Vagina (tissue), 2 donors: ENCODE results near the gene NFKBIA. TPM values are rescaled to one million over a fixed set of nuclear protein-coding genes. Genes with fewer than 3 reads are reported as not detected.
"Not testable (repeated sequence)": the region's sequence is repeated elsewhere in the genome, so short reads cannot be mapped to it uniquely, and the experiment has no call there.

Experiments used
- DNase-seq, 2 donors: peaks; one replicate each; pipeline ENCODE4 v3.0.0-alpha.2; 2017; ENCODE audit errors: extremely low spot score in 2 of 2
- H3K27ac ChIP-seq: fragments of 200-600 bp; sonication (generic); one replicate; pipeline ENCODE4 v1.5.1; 2019
- H3K27me3 ChIP-seq: fragments of 200-600 bp; sonication (generic); one replicate; pipeline ENCODE4 v1.5.1; 2019
- H3K36me3 ChIP-seq, 2 donors: fragments of 200-600 bp; sonication (generic); one replicate each; pipeline ENCODE4 v1.5.1; 2017 to 2019
- H3K4me1 ChIP-seq: fragments of 200-600 bp; sonication (generic); one replicate; pipeline ENCODE4 v1.5.1; 2019
- H3K4me3 ChIP-seq, 2 donors: fragments of 200-600 bp; sonication (generic); 1 replicate in 1 of 2; 2 replicates in 1 of 2; pipeline ENCODE4 v1.5.1; 2016 to 2019
- H3K9me3 ChIP-seq: fragments of 200-600 bp; sonication (generic); one replicate; pipeline ENCODE4 v1.5.1; 2019
- CTCF ChIP-seq, 3 experiments: fragments of 450-650 bp in 2 of 3; fragments of 200-600 bp in 1 of 3; sonication (generic) in 1 of 3; IDR thresholded peaks; one replicate each; pipeline ENCODE4 v1.5.1; 2017 to 2019; ENCODE audit warnings: antibody characterized with exemption in 3 of 3, mild to moderate bottlenecking in 2 of 3, moderate library complexity in 2 of 3
- POLR2A ChIP-seq, 2 donors: fragments of 450-650 bp; IDR thresholded peaks; one replicate each; pipeline ENCODE4 v1.6.1; 2017; ENCODE audit warnings: antibody characterized with exemption in 2 of 2, mild to moderate bottlenecking in 2 of 2, moderate library complexity in 2 of 2
- POLR2AphosphoS5 ChIP-seq, 2 donors: sonication (generic); formaldehyde crosslinking; IDR thresholded peaks; one replicate each; pipeline ENCODE4 v1.9.0; 2017; ENCODE audit warnings: antibody characterized with exemption in 2 of 2, mild to moderate bottlenecking in 2 of 2, low read depth in 1 of 2; ENCODE audit not compliant: insufficient read depth in 1 of 2
- intact Hi-C: fragments of 100-400 bp; cut with DNase I; formaldehyde crosslinking; loops from one replicate; pipeline ENCODE4 v1.15.1; 2023
- total RNA-seq: library from RNA; depleted of rRNA; stranded (reverse); fragments of >200 nt; gene quantifications from one replicate; pipeline ENCODE4 v1.2.3, GENCODE V29; 2016

The NFKBIA gene
- total RNA-seq, 1 donor from 2014 or later: 1,179 TPM

GRCh38 chr14:35374263-35374712 lies 30.3 kb downstream of the NFKBIA start:
- TF ChIP-seq POLR2AphosphoS5 (IDR thresholded peaks at IDR 0.05; ENCODE audit: insufficient read depth in 1 of 2, low read depth in 1 of 2) (peak; percentile 59 to 94), CTCF (IDR thresholded peaks at IDR 0.05) (no peak), POLR2A (IDR thresholded peaks at IDR 0.05) (no peak)
- H3K27ac ChIP-seq: peak overlapping the region; percentile 69
- no peaks in the 10 kb centered on the region for H3K27me3 ChIP-seq
- peaks cover 15% of the 10 kb centered on the region for H3K4me1 ChIP-seq
- H3K36me3 ChIP-seq: no peaks in the 10 kb centered on the region
- peak in 1 of 2 donors; percentile 98 for DNase-seq
- H3K9me3 ChIP-seq: no peaks in the 10 kb centered on the region
- intact Hi-C loops: no loop called here
- no peak overlapping the region for H3K4me3 ChIP-seq

GRCh38 chr14:35373208-35373607 lies 31.3 kb downstream of the NFKBIA start:
- Histone ChIP-seq H3K4me1 (peaks cover 26% of the 10 kb centered on the region), H3K27ac (peak overlapping the region; percentile 69)
- H3K9me3 ChIP-seq, DNase-seq, H3K36me3 ChIP-seq, intact Hi-C loops, H3K27me3 ChIP-seq, H3K4me3 ChIP-seq: not testable (repeated sequence)

DNA sequence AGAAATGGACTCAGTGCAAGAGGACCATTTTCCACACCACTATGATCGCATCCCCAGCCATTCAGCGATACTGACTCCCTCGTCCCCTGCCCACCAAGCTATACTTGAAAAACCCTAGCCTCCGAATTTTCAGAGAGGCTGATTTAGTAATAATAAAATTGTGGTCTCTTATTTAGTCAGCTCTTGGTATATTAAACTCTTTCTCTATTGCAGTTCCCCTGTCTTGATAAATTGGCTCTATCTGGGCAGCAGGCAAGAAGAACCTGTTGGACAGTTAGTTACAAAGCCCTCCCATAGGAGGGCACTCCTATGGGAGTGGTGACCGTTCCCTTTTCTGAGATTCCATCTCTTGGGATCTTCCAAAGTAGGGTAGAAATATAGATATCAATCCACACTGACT lies 33.6 kb downstream of the NFKBIA start:
- H3K4me1 ChIP-seq: peaks cover 41% of the 10 kb centered on the region

DNA sequence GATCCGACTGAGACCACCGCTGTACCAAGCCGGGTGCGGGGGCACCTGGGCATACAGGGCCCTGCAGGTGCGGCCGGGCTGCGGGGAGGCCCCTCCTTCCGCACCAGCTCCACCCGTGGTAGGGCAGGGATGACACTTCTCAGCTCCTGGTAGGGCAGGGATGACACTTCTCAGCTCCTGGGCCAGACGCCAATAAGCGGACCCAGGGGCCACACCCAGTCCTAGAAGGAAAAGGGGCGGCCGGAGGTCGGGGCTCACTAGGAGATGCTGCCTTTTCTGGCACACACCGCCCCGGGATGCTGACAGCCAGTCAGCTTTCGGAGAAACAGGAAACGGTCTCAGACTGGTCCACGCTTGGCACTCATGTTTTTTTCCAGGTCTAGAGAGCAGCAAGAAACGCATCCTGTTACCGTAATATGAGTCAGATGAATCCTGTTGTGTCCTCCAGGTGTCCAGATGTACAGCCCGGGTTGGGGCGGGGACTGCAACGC lies 34.8 kb downstream of the NFKBIA start:
- no peaks in the 10 kb centered on the region for H3K9me3 ChIP-seq
- TF ChIP-seq POLR2AphosphoS5 (IDR thresholded peaks at IDR 0.05; ENCODE audit: insufficient read depth in 1 of 2, low read depth in 1 of 2) (peak in 1 of 2 donors; percentile 38), POLR2A (IDR thresholded peaks at IDR 0.05) (no peak), CTCF (IDR thresholded peaks at IDR 0.05) (no peak)
- no peaks in the 10 kb centered on the region for H3K36me3 ChIP-seq
- intact Hi-C loops: loop anchor here (5.0 kb wide), 1 partner anchor 33 kb away; the partner anchor contains the start of gene NFKBIA
- H3K4me1 ChIP-seq: peaks cover 48% of the 10 kb centered on the region
- DNase-seq: no peak
- no peak overlapping the region for H3K4me3 ChIP-seq
- H3K27ac ChIP-seq: no peak overlapping the region
- H3K27me3 ChIP-seq: no peaks in the 10 kb centered on the region

More for the DNA sequence above, 33.6 kb downstream of the NFKBIA start:
- H3K36me3 ChIP-seq: no peaks in the 10 kb centered on the region
- intact Hi-C loops: no loop called here
- H3K27me3 ChIP-seq: no peaks in the 10 kb centered on the region
- TF ChIP-seq POLR2A (IDR thresholded peaks at IDR 0.05) (no peak), CTCF (IDR thresholded peaks at IDR 0.05) (no peak), POLR2AphosphoS5 (IDR thresholded peaks at IDR 0.05; ENCODE audit: insufficient read depth in 1 of 2, low read depth in 1 of 2) (no peak)
- no peak overlapping the region for H3K4me3 ChIP-seq
- H3K27ac ChIP-seq: no peak overlapping the region
- DNase-seq: no peak
- no peaks in the 10 kb centered on the region for H3K9me3 ChIP-seq

DNA sequence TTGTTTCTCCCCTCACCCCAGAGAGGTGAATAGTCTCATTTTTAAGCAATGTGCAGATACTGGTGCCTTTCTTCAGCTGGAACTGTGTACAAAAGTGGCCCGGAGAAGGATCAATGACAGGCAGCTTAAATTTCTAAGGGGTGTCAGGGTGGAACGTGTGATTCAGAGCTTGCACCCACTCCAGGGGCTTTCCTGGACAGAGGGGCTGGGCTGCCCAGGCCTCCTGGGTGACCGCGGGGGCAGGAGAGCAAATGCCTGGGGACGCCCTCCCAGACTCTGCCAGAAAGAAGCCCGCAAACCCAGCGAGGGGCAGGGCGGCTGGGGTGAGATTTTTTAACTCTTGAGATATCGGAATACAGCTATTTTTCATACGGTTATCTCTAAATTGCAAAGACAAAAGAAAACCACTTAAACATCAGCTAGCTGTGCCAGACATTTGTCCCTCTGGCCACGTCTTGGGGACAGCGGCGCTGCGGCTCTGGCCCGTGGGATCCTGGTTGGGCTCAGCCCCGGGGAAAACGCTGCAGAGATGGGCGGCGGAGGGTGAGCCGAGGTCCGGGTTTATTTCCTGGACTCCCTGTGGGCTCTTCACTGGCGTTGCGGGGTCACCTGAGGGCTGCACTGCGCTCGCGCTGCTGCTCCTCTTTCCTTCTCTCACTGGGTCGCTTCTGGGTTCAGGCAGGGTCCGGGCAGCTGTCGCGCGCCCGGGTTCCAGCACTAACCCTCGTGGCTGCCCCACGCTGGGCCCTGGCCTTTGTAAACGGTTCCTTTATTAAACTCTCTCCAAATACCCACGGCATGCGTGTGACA lies 35.8 kb downstream of the NFKBIA start:
- Histone ChIP-seq H3K27me3 (no peaks in the 10 kb centered on the region), H3K9me3 (no peaks in the 10 kb centered on the region), H3K27ac (peak overlapping the region; percentile 24), H3K4me1 (peaks cover 43% of the 10 kb centered on the region), H3K4me3 (no peak overlapping the region), H3K36me3 (no peaks in the 10 kb centered on the region)
- TF ChIP-seq CTCF (IDR thresholded peaks at IDR 0.05) (no peak), POLR2A (IDR thresholded peaks at IDR 0.05) (no peak), POLR2AphosphoS5 (IDR thresholded peaks at IDR 0.05; ENCODE audit: insufficient read depth in 1 of 2, low read depth in 1 of 2) (no peak)
- intact Hi-C loops: loop anchor here (5.0 kb wide), 1 partner anchor 34 kb away; the partner anchor contains the start of gene NFKBIA
- no peak for DNase-seq
